H1 (cell line): ENCODE results near the gene GAPT. TPM values are rescaled to one million over a fixed set of nuclear protein-coding genes. Genes with fewer than 3 reads are reported as not detected.

ENCODE experiments used
- JUN ChIP-seq: IDR thresholded peaks from 2 replicates; pipeline ENCODE4 v1.6.1; 2011; ENCODE audit warnings: low read depth, mild to moderate bottlenecking, improper control_type of control experiment, low read length
- PHF8 ChIP-seq: fragments of 200-600 bp; sonication (generic); conservative IDR thresholded peaks from 2 replicates; pipeline ENCODE4 v1.7.1; 2012; ENCODE audit warnings: low read depth, mild to moderate bottlenecking, inconsistent platforms, low read length, moderate library complexity
- POLR2A ChIP-seq, 2 experiments: IDR thresholded peaks; 1 replicate in 1 of 2; 2 replicates in 1 of 2; pipeline ENCODE4 v1.6.1; 2011; ENCODE audit warnings: low read depth in 2 of 2, low read length in 2 of 2, mild to moderate bottlenecking in 2 of 2; ENCODE audit errors: control extremely low read depth in 1 of 2
- polyA plus RNA-seq, 7 experiments: library from polyadenylated mRNA; depleted of rRNA in 3 of 7; stranded (reverse) in 5 of 7; unstranded in 2 of 7; fragments of >200 nt in 5 of 7; fragments of 200-250 nt in 2 of 7; gene quantifications; 1 replicate in 5 of 7; 2 replicates in 1 of 7; 4 replicates in 1 of 7; pipeline versions ENCODE4 v1.2.1 to v1.2.3, GENCODE V29; 2011 to 2013; ENCODE audit warnings: missing spikeins in 2 of 7, mixed read lengths in 2 of 7
- total RNA-seq: library from RNA; stranded (reverse); fragmentation: NEBNext Ultra II Directional; extraction: Animal tissue kit (Norgen Biotek cat#: 25700); gene quantifications from 2 replicates; pipeline ENCODE4 v1.2.1, GENCODE V29; 2021
- TF ChIP-seq, protein P1 (sequence below), 3 experiments: IDR thresholded peaks; 1 replicate in 2 of 3; 2 replicates in 1 of 3; pipeline versions ENCODE4 v1.5.1 to v1.6.1; 2011; ENCODE audit warnings: low read length in 3 of 3, mild to moderate bottlenecking in 3 of 3, inconsistent platforms in 2 of 3, low read depth in 1 of 3, moderate library complexity in 1 of 3; ENCODE audit not compliant: insufficient read depth in 1 of 3; ENCODE audit errors: control extremely low read depth in 1 of 3

GAPT gene
- total and polyA plus RNA-seq, 2 of the 8 experiments (the other 6 are each of a cell fraction or from before 2014, with no cell fraction given): not detected

DNA sequence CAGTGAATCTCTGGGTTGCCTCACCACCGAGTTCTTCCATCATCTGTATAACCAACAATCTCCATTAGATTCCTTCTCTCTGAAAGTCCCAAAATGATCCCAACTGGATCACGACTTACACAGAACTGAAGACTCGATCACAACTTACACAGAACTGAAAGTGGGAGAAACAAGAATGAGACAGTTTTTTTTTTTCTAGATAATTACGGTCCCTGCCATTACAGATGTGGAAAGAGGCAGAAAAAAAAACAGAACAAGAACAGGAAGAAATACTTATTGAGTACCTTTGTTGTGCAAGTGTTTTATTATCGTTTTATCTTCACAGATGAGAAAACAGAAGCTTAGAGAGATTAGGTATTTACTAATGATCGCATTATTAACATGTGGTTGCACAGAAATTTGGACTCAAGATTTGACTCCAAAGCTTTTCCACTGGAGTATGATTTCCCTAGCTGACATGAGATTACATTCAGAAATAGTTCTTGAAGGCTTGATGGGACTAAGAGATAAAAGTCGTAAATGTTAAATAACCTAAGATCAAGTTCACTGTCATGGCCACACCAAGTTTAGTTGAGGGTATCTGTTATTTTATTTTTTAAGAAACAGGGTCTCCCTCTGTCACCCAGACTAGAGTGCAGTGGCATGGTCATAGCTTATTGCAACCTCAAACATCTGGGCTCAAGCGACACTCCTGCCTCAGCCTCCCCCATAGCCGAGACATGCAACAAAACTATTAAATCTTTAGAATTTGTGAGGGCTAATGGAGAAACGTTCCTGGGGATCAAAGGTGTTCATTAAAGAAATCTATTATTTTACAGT lies 40.2 kb upstream of the GAPT start (continued):
- TF ChIP-seq, protein P1, sequence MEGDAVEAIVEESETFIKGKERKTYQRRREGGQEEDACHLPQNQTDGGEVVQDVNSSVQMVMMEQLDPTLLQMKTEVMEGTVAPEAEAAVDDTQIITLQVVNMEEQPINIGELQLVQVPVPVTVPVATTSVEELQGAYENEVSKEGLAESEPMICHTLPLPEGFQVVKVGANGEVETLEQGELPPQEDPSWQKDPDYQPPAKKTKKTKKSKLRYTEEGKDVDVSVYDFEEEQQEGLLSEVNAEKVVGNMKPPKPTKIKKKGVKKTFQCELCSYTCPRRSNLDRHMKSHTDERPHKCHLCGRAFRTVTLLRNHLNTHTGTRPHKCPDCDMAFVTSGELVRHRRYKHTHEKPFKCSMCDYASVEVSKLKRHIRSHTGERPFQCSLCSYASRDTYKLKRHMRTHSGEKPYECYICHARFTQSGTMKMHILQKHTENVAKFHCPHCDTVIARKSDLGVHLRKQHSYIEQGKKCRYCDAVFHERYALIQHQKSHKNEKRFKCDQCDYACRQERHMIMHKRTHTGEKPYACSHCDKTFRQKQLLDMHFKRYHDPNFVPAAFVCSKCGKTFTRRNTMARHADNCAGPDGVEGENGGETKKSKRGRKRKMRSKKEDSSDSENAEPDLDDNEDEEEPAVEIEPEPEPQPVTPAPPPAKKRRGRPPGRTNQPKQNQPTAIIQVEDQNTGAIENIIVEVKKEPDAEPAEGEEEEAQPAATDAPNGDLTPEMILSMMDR (IDR thresholded peaks at IDR 0.05; ENCODE audit: control extremely low read depth in 1 of 3, insufficient read depth in 1 of 3, low read depth in 1 of 3, low read length in 3 of 3): no peak
- TF ChIP-seq JUN (no peak), PHF8 (no peak), POLR2A (IDR thresholded peaks at IDR 0.05; ENCODE audit: control extremely low read depth in 1 of 2, low read depth in 2 of 2, low read length in 2 of 2) (no peak)
